ENCODE results near the gene OR52A1.
"Not testable (repeated sequence)": the region's sequence is repeated elsewhere in the genome, so short reads cannot be mapped to it uniquely, and the experiment has no call there.

Gene OR52A1

DNA sequence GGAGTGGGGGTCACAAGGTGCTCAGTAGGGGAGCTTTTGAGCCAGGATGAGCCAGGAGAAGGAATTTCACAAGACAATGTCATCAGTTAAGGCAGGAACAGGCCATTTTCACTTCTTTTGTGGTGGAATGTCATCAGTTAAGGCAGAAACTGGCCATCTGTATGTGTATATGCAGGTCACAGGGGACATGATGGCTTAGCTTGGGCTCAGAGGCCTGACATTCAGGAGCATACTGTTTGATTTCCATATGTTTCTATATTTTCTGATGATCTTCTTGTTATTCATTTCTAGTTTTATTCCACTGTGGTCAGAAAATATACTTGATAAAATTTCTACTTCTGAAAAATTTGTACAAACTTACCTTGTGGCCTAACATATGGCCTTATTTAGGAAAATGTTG, 11.3 kb upstream of the OR52A1 start:
- not testable (repeated sequence) for H3K18ac ChIP-seq (ENCODE audit: low read length); H2BK120ac ChIP-seq (ENCODE audit: low read depth, low read length); H2BK12ac ChIP-seq (ENCODE audit: low read length); H3K4me1 ChIP-seq (ENCODE audit: control insufficient read depth in 2 of 2, insufficient read depth in 1 of 2, low read depth in 1 of 2, low read length in 2 of 2); DNase-seq (ENCODE audit: low spot score); H3K36me3 ChIP-seq (replicated peaks in 1 of 2; ENCODE audit: control insufficient read depth in 2 of 2, insufficient read depth in 2 of 2, low read length in 2 of 2); H3K23ac ChIP-seq (ENCODE audit: low read depth, low read length, poor library complexity); H3K27me3 ChIP-seq (ENCODE audit: control insufficient read depth in 3 of 3, insufficient read depth in 3 of 3, low read depth in 1 of 3, low read length in 3 of 3); H2BK5ac ChIP-seq (ENCODE audit: low read length); H2AFZ ChIP-seq (ENCODE audit: low read length); H3K27ac ChIP-seq (replicated peaks; ENCODE audit: low read length); H3K4me3 ChIP-seq (ENCODE audit: low read length in 2 of 2); H4K8ac ChIP-seq (ENCODE audit: low read depth, low read length); H3K4me2 ChIP-seq (ENCODE audit: insufficient read depth, low read length, poor library complexity, severe bottlenecking); H3K9ac ChIP-seq (ENCODE audit: low read depth, low read length, poor library complexity); H3K9me3 ChIP-seq (replicated peaks in 1 of 2; ENCODE audit: control insufficient read depth in 2 of 2, insufficient read depth in 1 of 2, low read depth in 1 of 2, low read length in 2 of 2); H2BK15ac ChIP-seq (ENCODE audit: low read length); H3K4ac ChIP-seq (ENCODE audit: low read length); H2AK5ac ChIP-seq (ENCODE audit: low read depth, low read length); H4K91ac ChIP-seq (ENCODE audit: low read depth, low read length, poor library complexity); H3K14ac ChIP-seq (ENCODE audit: low read length); H3K79me1 ChIP-seq (ENCODE audit: low read depth, low read length)

DNA sequence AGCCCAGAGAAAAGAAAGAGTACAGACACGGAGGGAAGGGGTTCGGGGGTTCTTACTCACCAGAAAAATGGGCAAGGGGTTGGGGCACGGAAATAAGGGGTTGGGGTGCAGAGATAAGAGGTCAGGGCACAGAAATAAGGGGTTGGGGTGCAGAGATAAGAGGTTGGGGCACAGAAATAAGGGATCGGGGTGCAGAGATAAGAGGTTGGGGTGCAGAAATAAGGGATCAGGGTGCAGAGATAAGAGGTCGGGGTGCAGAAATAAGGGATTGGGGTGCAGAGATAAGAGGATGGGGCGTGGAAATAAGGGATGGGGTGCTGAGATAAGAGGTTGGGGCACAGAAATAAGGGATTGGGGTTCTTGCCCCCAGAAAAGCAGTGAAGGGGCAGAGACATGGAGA, 10.2 kb upstream of the OR52A1 start:
- not testable (repeated sequence) for H3K79me1 ChIP-seq (ENCODE audit: low read depth, low read length); H4K91ac ChIP-seq (ENCODE audit: low read depth, low read length, poor library complexity); H2BK120ac ChIP-seq (ENCODE audit: low read depth, low read length); DNase-seq (ENCODE audit: low spot score); H3K4me2 ChIP-seq (ENCODE audit: insufficient read depth, low read length, poor library complexity, severe bottlenecking); H2BK12ac ChIP-seq (ENCODE audit: low read length); H2AFZ ChIP-seq (ENCODE audit: low read length); H3K9ac ChIP-seq (ENCODE audit: low read depth, low read length, poor library complexity); H3K9me3 ChIP-seq (replicated peaks in 1 of 2; ENCODE audit: control insufficient read depth in 2 of 2, insufficient read depth in 1 of 2, low read depth in 1 of 2, low read length in 2 of 2); H3K14ac ChIP-seq (ENCODE audit: low read length); H3K4ac ChIP-seq (ENCODE audit: low read length); H2AK5ac ChIP-seq (ENCODE audit: low read depth, low read length); H3K4me1 ChIP-seq (ENCODE audit: control insufficient read depth in 2 of 2, insufficient read depth in 1 of 2, low read depth in 1 of 2, low read length in 2 of 2); H3K27ac ChIP-seq (replicated peaks; ENCODE audit: low read length); H4K8ac ChIP-seq (ENCODE audit: low read depth, low read length); H2BK15ac ChIP-seq (ENCODE audit: low read length); H3K4me3 ChIP-seq (ENCODE audit: low read length in 2 of 2); H2BK5ac ChIP-seq (ENCODE audit: low read length); H3K36me3 ChIP-seq (replicated peaks in 1 of 2; ENCODE audit: control insufficient read depth in 2 of 2, insufficient read depth in 2 of 2, low read length in 2 of 2); H3K27me3 ChIP-seq (ENCODE audit: control insufficient read depth in 3 of 3, insufficient read depth in 3 of 3, low read depth in 1 of 3, low read length in 3 of 3); H3K18ac ChIP-seq (ENCODE audit: low read length); H3K23ac ChIP-seq (ENCODE audit: low read depth, low read length, poor library complexity)
- WGBS, 2 donors (ENCODE audit: extremely low coverage in 2 of 2, insufficient read length in 2 of 2, insufficient replicate concordance in 1 of 2), result no CpG with 5 or more reads among the region's 6 CpGs

DNA sequence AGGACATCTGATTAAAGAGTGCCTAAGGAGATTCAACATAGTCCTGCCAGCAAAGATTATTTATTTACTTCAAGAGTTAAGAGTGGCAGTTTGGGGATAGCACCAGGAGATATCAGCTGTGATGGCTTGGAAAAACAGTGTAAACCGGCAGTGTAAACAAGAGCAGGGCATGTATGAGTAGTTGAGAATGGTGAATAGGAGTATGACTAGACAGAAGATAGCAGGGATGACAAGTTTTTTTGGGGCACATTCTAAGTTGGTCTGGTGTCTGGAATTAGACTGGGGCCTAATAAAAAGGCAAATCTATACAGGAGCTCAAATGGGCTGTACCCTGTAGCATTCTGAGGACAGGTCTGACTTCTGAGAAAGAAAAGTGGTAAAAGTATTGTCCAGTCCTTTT, 6.5 kb upstream of the OR52A1 start:
- not testable (repeated sequence) for H2BK5ac ChIP-seq (ENCODE audit: low read length); H3K79me1 ChIP-seq (ENCODE audit: low read depth, low read length)

DNA sequence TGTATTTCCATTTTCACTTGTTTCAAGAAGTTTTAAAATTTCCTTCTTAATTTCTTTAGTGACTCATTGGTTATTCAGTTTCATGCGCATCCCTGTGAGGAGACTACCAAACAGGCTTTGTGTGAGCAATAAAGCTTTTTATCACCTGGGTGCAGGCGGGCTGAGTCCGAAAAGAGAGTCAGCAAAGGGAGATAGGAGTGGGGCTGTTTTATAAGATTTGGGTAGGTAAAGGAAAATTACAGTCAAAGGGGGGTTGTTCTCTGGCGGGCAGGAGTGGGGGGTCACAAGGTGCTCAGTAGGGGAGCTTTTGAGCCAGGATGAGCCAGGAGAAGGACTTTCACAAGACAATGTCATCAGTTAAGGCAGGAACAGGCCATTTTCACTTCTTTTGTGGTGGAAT, 5.7 kb upstream of the OR52A1 start:
- H3K4ac ChIP-seq (ENCODE audit: low read length); H3K18ac ChIP-seq (ENCODE audit: low read length); H2AFZ ChIP-seq (ENCODE audit: low read length); DNase-seq (ENCODE audit: low spot score); H3K79me1 ChIP-seq (ENCODE audit: low read depth, low read length); H3K14ac ChIP-seq (ENCODE audit: low read length); H2AK5ac ChIP-seq (ENCODE audit: low read depth, low read length); H2BK5ac ChIP-seq (ENCODE audit: low read length); H3K27ac ChIP-seq (replicated peaks; ENCODE audit: low read length); H4K8ac ChIP-seq (ENCODE audit: low read depth, low read length); H2BK120ac ChIP-seq (ENCODE audit: low read depth, low read length); H3K4me3 ChIP-seq (ENCODE audit: low read length in 2 of 2); H4K91ac ChIP-seq (ENCODE audit: low read depth, low read length, poor library complexity); H3K9ac ChIP-seq (ENCODE audit: low read depth, low read length, poor library complexity); H3K36me3 ChIP-seq (replicated peaks in 1 of 2; ENCODE audit: control insufficient read depth in 2 of 2, insufficient read depth in 2 of 2, low read length in 2 of 2); H3K4me2 ChIP-seq (ENCODE audit: insufficient read depth, low read length, poor library complexity, severe bottlenecking); H3K23ac ChIP-seq (ENCODE audit: low read depth, low read length, poor library complexity); H2BK12ac ChIP-seq (ENCODE audit: low read length); H3K9me3 ChIP-seq (replicated peaks in 1 of 2; ENCODE audit: control insufficient read depth in 2 of 2, insufficient read depth in 1 of 2, low read depth in 1 of 2, low read length in 2 of 2); H3K27me3 ChIP-seq (ENCODE audit: control insufficient read depth in 3 of 3, insufficient read depth in 3 of 3, low read depth in 1 of 3, low read length in 3 of 3); H3K4me1 ChIP-seq (ENCODE audit: control insufficient read depth in 2 of 2, insufficient read depth in 1 of 2, low read depth in 1 of 2, low read length in 2 of 2); H2BK15ac ChIP-seq (ENCODE audit: low read length): not testable (repeated sequence)
- no CpG with 5 or more reads among the region's 4 CpGs for WGBS, 2 donors (ENCODE audit: extremely low coverage in 2 of 2, insufficient read length in 2 of 2, insufficient replicate concordance in 1 of 2)

More for the DNA sequence above, 6.5 kb upstream of the OR52A1 start:
- H3K9me3 ChIP-seq (replicated peaks in 1 of 2; ENCODE audit: control insufficient read depth in 2 of 2, insufficient read depth in 1 of 2, low read depth in 1 of 2, low read length in 2 of 2); H3K18ac ChIP-seq (ENCODE audit: low read length); H3K23ac ChIP-seq (ENCODE audit: low read depth, low read length, poor library complexity); H3K14ac ChIP-seq (ENCODE audit: low read length); H3K4me1 ChIP-seq (ENCODE audit: control insufficient read depth in 2 of 2, insufficient read depth in 1 of 2, low read depth in 1 of 2, low read length in 2 of 2); H4K91ac ChIP-seq (ENCODE audit: low read depth, low read length, poor library complexity); H2BK15ac ChIP-seq (ENCODE audit: low read length); H3K27me3 ChIP-seq (ENCODE audit: control insufficient read depth in 3 of 3, insufficient read depth in 3 of 3, low read depth in 1 of 3, low read length in 3 of 3); H3K4me3 ChIP-seq (ENCODE audit: low read length in 2 of 2); H3K27ac ChIP-seq (replicated peaks; ENCODE audit: low read length); H2AFZ ChIP-seq (ENCODE audit: low read length); H3K4ac ChIP-seq (ENCODE audit: low read length); H4K8ac ChIP-seq (ENCODE audit: low read depth, low read length); H2BK12ac ChIP-seq (ENCODE audit: low read length); H3K9ac ChIP-seq (ENCODE audit: low read depth, low read length, poor library complexity); H3K4me2 ChIP-seq (ENCODE audit: insufficient read depth, low read length, poor library complexity, severe bottlenecking); H3K36me3 ChIP-seq (replicated peaks in 1 of 2; ENCODE audit: control insufficient read depth in 2 of 2, insufficient read depth in 2 of 2, low read length in 2 of 2); DNase-seq (ENCODE audit: low spot score); H2BK120ac ChIP-seq (ENCODE audit: low read depth, low read length); H2AK5ac ChIP-seq (ENCODE audit: low read depth, low read length): not testable (repeated sequence)
- no CpG with 5 or more reads among the region's 1 CpG for WGBS, 2 donors (ENCODE audit: extremely low coverage in 2 of 2, insufficient read length in 2 of 2, insufficient replicate concordance in 1 of 2)

Data from neuronal stem cell (in vitro differentiated cells).